Breast epithelium (tissue), 3 donors: ENCODE results near the gene ATRAID.

Experiments
- POLR2AphosphoS5 ChIP-seq, 3 donors: sonication (generic); formaldehyde crosslinking; IDR thresholded peaks; one replicate each; pipeline ENCODE4 v1.6.1; 2017; ENCODE audit warnings: antibody characterized with exemption in 3 of 3
- TF ChIP-seq, protein P1 (sequence below), 3 donors: fragments of 450-650 bp; IDR thresholded peaks; one replicate each; pipeline ENCODE4 v1.5.1; 2016 to 2017; ENCODE audit warnings: antibody characterized with exemption in 3 of 3, mild to moderate bottlenecking in 3 of 3, moderate library complexity in 3 of 3

DNA sequence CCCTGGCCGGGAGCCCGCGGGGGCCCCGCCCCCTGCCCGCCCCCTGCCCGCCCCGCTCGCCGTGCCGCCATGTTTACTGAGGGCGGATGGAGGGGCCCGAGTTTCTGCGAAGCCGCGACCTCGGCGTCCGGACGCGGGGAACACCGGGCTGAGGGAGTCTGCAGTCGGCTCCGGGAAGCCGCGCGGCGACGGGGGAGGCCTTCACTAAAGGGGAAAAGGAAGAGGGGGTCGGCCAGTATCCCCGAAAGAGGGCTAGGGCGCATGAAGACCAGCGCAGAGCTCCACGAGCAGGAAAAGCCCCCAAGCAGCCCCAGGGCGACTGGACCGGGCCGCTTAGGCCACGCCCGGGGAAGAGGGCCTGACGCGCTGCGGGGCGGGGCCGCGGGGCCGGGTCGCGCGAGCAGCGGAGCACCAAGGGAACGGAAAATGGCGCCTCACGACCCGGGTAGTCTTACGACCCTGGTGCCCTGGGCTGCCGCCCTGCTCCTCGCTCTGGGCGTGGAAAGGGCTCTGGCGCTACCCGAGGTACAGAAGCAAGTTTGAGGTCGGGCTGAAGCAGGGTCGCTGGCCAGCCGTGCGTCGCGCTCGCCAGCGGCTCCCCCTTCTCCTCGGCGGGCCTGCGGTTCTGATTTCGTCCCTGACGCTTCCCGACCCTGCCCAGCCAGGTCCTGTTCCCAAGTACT is at the start of gene ATRAID, which contains the start of gene SLC5A6:
- TF ChIP-seq POLR2AphosphoS5 (IDR thresholded peaks at IDR 0.05): peak; percentile 79 to 91 (median 83)
- TF ChIP-seq, protein P1, sequence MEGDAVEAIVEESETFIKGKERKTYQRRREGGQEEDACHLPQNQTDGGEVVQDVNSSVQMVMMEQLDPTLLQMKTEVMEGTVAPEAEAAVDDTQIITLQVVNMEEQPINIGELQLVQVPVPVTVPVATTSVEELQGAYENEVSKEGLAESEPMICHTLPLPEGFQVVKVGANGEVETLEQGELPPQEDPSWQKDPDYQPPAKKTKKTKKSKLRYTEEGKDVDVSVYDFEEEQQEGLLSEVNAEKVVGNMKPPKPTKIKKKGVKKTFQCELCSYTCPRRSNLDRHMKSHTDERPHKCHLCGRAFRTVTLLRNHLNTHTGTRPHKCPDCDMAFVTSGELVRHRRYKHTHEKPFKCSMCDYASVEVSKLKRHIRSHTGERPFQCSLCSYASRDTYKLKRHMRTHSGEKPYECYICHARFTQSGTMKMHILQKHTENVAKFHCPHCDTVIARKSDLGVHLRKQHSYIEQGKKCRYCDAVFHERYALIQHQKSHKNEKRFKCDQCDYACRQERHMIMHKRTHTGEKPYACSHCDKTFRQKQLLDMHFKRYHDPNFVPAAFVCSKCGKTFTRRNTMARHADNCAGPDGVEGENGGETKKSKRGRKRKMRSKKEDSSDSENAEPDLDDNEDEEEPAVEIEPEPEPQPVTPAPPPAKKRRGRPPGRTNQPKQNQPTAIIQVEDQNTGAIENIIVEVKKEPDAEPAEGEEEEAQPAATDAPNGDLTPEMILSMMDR (IDR thresholded peaks at IDR 0.05): no peak
